Suppressor macrophage treated with lipopolysaccharide for 4 hours (primary cell): ENCODE results near the gene RPRD2.

ENCODE experiments used
- DNase-seq: peaks from one replicate; pipeline ENCODE4 v3.0.0-alpha.2; 2020

RPRD2 gene

GRCh38 chr1:150515328-150516049, 151.5 kb downstream of the RPRD2 start, which contains the start of gene FALEC:
TSS of gene FALEC (plus strand) at chr1:150515752.
- peak; percentile 99 for DNase-seq

DNA sequence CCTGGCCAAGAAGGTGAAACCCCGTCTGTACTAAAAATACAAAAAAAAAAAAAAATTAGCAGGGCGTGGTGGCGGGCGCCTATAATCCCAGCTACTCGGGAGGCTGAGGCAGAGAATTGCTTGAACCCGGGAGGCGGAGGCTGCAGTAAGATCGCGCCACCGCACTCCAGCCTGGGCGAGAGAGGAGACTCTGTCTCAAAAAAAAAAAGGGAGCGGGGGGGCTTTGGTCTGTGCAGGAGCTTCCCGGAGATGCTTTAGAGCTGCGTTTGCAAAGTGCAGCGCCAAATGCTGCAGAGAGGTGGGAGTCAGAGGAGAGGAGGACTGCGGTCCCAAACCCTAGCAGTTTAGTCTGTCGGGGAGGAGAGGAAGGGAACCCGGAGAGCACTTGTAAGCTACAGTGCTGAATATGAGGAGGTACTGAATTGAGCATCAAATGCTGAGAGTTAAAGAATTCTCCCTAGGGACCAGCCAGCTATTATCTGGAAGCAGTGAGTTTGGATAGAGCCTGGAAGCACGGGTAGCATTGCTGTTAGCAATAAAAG, 152.2 kb downstream of the RPRD2 start:
- DNase-seq = no peak

GRCh38 chr1:150516616-150517015, 152.7 kb downstream of the RPRD2 start:
- no peak for DNase-seq

DNA sequence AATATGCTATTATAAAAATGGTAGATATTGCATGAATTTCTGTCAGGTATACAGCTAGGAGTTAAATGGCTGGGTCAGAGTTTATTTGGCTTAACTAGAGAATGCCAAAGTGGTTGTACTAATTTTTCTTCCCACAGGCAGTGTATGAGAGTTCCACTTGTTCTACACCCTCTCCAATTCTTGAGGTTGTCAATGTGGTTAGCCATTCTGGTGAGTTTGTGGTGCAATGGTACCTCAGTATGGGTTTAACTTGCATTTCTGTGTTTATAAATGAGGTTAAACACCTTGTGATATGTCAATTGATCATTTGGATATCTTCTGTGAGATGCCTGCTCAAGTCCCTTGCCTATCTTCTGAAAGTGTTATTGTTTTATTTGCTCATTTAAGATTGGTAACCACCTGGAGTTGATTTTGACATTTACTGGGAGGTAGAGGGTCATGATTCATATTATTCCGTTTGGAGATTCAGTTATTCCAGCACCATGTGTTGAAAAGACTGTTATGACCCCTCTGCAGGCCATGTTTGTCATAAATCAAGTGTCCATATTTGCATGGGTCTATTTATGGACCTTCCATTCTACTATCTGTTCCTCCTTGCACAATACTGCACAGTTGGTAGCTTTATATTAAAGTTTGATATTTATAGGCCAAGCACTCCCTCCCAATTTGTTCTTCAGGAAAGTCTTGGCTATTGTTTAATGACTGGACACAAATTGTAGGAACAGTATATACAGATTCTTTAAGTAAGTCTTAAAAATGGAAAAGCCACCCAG, 157.4 kb downstream of the RPRD2 start:
- DNase-seq = no peak

DNA sequence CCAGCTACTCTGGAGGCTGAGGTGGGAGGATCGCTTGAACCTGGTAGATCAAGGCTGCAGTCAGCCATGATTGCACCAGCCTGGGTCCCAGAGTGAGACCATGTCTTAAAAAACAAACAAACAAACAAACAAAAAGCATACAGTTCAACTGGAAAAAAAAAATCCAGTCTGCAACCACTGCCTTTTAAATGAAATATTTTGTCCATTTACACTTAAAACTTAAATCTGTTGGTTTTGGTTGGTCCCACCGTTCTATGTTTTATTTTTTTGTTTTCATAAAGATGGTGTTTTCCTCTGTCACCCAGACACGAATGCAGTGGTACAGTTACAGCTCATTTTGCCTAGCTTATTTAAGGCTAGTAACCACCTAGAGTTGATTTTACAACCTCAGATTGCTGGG, 161.4 kb downstream of the RPRD2 start:
- no peak for DNase-seq
